Stimulated activated naive CD4-positive, alpha-beta T cell (primary cell): ENCODE measurements around the gene SORCS2.
"Not testable (repeated sequence)": the region's sequence is repeated elsewhere in the genome, so short reads cannot be mapped to it uniquely, and the experiment has no call there.

Experiments used
- DNase-seq, 6 experiments: peaks; one replicate each; lab custom pipeline; 2025; lab: John Stamatoyannopoulos, UW

SORCS2 gene

DNA sequence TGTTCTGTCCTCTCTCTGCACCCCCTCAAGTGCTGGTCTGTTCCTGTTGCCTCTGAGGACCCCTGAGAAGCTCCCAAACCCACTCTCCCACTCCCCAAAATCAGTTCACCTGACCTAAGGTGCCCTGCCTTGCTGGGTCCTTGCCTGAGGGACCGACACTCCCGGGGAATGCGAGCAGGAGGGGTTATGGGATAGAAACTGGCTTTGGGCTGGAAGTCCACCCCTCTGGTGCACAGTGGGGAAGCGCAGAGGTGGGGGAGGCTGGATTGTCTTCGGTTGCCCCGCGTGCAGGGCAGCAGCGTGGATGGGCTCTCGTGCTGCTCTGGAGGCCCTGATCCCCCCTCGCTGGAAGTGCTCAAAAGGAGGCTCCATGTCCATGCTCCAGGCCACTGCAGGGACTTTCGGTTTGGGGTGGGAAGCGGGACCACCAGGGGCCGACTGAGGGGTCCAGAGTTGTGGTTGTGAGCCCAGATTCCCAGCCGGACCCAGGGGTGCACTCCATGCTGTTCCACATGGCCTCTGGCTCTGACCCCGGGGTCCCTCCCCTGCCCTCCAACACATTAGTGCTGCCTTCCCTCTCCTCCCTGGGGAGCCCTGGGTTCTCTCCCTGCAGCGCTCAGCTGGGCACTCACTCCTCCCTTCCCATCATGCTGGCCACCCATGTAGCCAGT is 7.6 kb downstream of the SORCS2 start:
- no peak for DNase-seq

DNA sequence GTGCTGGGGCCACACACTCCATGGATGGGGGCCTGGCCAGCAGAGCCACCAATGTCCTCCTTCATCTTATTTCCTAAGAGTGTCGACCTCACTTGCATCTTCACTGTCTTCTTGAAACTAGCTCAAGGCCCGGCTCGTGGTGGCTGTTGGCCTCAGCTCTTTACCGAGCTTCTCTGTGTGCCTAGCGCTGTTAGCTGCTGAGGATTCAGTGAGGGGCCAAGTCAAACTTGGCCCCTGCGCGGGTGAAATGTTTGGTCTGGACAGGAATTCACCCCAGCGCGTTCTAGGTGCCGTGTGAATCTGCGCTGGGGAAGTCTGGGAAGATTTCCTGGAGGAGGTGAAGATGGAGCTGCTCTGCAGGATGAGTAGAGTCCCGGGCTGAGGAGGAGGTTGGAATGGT is 8.5 kb downstream of the SORCS2 start:
- no peak for DNase-seq

DNA sequence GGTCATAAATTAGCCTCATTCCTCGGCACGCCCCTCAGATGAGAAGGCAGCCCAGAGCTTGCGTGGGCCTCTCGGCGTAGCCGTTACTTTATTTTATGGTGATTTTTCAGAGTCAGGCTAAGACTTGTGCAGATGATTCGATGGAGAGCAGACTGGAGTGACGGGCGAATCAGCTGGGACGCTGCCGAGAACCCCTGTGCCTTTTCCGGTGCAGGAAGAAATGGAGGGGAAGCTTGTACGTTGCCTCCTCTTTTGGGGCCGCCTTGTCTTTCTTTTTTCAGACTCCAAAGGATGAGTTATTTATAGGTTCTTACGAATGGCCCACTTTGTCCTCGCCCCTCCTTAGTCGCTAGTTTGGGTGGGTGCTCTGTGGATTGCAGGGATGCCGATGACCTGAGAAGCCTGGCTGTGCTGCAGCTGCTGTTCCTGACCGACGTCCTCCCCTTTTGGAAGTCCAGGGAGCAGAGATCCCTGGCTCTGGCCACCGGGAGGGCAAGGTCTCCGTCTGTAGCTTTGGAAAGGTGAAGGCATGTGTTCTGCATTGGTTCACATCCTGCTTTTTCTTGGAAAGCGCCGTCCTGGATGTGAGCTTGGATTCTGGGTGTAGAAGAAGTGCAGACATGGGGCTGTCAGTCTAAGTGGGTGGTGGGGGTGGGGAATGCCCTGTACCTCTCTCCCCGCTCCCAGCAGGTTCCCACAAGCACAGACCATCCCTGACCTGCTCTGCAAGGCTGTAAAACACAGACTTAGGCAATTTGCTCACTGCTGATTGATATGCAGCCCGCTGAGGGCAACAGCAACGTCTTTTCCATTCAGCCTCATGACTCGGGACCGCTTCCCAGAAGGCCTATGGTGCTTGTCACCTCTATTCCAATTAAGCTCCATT is 9.3 kb downstream of the SORCS2 start:
- no peak for DNase-seq

DNA sequence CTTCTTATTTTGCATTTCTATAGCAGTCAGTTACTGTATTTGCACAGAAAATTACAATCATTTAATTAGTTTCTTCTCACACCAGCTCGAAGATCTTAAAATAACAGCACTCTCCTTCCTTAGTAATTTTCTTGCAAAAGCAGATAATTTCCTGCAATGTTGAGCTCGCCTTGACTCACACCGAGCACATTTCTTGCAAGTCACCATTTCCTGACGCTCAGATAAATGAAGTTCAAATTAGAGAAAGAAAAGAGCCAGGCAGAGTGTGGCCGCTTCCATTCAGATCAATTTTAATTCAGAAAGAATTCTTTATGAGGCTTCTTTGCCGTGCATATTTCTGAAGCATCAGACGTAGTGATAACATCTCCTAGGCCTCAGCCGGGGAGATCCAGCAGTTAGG is 10.1 kb downstream of the SORCS2 start:
- no peak for DNase-seq

DNA sequence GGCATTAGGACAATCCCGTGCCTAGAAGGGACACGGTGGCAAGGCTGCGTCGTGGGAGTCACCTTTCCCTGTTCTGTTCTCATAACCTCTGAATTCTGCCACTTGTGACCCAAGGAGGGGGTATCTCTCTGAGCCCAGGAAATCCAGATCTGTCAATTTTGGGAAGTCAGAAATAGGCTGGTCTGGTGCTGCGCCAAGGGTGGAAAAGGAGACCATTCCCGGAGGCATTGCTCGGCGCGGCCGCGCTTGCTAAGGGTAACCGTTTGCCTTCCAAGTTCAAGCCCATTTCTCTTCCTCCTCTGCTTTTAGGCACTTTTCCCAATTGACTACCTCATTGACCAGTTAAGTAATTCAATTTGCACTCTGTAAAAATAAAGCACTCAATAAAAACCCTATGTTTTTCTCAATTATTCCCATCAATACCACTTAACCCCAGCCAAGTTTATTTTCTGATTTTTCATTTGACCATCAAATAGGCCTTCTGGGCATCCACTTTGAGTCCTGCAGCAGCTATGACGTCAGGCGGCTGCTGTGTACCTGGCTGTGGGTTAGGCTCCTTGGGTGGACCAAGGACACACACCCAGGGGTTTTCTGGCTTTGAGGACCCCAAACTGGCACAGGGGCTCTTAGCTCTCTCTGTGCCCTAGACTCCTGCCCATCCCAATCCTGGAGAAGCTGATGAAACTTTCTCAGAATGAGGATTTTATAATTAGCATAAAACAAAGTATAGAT is 12.5 kb downstream of the SORCS2 start:
- DNase-seq: no peak

DNA sequence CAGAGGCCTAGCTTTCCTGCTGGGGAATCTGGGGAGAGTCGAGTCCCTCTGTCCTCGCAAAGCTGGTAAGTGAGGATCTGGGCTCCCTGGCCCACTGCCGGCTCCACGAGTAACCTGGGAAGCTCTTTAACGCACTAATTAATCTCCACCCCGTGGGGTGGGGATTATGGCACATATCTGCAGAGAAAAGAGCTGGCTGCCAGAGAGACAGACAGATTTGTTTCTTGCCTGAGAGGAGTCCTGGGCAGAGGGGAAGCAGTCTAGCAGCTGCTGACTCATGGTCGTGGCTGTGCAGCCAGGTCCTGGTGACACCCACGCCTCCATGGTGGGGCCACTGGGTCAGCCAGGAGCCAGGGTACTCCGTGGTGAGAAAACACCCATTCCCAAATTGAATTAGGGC is 14.0 kb downstream of the SORCS2 start:
- DNase-seq: no peak

DNA sequence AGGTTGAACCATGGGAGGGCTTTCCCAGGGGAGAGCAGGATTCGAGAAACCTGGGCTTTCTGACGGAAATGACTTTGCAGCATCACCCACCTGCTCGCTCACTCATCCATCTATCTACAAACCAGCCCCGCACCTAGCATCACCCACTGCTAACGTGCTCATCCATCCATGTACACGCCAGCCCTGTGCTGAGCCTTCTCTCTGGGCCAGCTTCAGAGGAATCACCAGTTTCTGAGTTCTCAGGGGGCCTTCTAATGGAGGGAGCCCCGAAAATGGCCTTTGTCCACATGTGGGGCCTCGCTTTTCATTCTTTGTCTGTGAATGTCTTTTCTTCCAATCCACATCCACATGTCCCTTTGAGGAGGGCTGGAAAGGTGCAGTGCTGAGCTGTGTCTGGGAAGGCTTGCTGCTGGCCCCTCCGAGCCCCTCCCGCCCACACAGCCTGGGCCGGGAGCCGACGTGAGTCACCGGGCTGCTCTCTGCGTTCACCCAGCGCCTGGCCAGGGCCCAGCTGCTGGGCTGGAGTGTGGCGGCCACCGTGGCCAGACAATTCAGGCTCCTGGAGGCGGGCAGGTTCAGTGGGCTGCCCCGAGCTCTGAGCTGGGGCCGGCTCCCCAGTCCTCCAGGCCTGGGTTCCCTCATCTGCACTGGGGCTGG is 14.7 kb downstream of the SORCS2 start:
- no peak for DNase-seq

DNA sequence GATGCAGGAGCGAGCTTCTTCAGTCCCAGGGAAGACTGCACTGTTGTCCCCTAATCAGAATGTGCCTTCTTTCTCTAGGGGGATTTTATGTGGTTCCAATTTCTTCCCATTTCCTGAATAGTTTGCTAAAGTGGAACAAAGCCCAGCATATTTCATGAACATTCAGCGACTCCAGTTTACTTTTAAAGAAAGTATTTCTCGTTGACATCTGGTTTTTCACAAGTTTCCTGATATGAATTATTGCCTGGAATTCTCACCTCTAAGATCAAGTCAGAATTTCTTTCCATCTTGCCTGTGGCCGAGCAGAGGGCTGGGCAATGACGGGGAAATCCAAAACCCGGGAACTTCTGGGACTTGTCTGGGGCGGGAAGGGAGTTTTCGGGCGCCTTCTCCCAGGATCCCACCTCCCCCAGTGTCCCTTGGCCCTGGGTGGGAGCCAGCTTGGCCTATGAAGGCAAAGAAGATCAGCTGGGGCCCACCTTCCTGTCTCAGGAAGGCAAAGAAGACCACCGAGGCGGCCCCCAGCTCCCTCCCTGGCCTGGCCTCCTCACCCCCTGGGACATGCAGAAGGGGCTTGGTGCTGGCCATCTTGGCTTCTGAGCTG is 15.4 kb downstream of the SORCS2 start:
- no peak for DNase-seq

DNA sequence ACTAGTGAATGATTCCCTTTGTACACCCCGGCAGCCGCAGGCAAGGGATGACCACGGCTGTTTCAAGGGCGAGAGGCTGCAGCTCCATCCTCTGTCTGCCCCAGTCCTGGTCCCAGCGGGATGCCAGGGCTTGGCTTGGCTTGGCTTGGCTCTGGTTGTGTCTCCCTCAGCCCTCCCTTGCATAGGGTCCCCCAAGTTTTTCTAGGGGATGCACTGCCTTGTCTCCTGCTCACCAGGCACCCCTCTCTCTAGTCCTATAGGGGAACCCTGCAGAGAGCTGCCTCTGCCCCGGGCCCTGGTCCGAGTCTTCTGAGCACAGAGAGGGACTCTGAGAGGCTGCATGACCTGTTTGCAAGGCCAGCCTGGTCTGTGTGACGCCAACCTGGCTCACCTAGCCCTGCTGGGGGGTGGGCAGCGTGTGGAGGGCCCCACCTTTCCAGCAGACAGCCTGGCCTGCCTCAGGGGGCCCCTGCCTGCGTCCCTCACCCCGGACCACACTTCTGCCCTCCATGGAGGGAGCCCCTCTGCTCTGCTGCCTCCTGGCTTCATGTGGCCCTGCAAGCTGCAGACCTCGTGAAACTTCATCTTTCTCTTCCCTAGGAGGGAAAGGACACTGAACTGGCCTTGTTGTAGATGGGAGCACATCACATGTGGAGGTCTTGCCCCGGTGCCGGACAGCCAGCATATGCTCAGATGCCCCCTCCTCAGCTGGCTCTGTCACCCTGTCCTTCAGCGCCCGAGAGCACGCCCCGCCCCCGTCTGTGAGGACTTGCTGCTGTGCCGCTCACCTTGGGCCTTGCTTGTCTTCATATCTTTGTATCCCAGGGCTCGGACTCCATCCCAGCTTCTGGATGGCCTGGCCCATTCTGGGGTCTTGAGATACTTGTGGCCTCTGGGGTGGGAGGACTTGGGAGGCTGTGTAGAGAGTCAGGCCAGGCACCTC is 16.4 kb downstream of the SORCS2 start:
- no peak for DNase-seq

DNA sequence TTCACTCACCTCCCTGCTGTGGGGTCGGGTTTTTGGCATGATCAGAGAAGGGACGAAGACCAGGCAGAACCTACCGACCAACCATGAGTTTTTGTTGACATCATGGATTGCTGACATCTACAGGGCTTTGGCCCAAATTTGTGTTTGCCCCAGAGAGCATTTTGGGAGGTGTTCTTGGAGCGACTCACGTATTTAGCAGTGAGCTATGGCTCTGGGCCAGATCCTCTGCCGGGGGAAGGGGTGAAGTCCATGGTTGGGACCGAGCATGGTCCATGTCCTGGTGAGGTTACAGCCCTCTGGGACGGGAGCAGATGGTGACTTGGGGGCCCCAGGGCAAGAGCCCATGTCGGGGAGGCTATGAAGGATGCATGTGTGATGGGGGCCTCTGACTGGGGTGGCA is 17.4 kb downstream of the SORCS2 start:
- DNase-seq: no peak

DNA sequence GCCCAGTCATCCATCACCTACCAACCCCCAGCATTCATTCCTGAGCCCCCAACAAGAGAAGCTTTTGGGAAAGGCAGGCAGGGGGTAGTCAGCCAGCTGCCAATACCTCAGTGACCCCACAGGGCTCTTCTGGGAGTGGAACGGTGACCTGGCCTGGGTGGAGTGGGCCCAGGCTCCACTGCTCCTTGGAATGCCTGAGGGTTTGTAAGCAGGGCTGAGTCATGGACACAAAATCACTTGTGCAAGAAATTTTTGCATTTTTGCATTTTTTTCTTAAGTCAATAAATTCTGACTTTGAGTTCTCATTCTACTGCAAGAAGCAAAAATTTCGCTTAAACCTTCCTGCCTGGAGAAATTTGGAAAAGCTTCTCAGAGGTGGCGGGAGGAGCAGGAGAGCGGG is 18.5 kb downstream of the SORCS2 start:
- no peak for DNase-seq

DNA sequence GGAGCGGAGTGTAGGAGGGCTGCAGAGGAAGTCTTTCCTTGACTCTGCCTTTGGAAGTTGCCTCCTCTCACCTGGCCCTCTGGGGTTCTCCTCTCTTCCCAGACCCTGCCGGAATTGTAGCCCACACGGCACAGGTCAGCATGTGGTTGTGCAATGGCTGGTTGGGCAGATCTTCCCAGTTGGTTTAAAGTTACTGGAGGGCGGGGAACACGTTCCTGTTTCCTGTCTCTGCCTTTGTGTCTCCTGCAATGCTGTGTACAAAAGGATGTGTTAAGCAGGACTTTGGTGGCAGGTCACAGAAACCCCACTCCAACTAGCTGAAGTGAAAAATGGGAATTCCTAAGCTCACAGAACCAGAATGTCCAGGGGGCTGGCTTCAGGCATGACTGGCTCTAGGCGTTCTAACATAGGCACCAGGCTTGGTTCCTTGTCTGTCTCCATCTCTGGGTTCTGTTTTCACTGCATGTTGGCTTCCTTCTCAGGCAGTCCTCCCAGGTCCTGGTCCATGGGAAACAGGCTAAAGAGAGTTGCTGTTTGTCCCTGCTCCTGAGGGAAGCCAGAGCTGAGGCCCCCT is 19.9 kb downstream of the SORCS2 start:
- DNase-seq: no peak

DNA sequence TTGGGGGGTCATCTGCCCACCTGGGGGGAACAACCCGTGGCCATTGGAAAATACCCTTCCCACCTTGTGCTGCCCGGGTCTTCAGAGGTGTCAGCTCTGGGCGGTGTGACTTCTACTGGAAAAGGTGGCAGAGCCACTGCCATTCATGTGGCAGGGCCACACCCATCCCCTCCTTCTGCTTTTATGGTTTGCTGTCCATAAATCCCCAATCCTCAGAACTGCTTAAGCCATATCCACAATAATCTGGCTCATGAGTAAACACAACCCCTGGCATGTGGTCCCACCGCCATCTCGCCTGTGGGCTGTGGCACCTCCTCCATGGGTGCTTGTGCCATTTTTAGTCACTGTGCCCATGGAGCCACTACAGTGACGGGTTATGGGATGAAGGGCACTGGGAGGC is 20.6 kb downstream of the SORCS2 start:
- DNase-seq: no peak

DNA sequence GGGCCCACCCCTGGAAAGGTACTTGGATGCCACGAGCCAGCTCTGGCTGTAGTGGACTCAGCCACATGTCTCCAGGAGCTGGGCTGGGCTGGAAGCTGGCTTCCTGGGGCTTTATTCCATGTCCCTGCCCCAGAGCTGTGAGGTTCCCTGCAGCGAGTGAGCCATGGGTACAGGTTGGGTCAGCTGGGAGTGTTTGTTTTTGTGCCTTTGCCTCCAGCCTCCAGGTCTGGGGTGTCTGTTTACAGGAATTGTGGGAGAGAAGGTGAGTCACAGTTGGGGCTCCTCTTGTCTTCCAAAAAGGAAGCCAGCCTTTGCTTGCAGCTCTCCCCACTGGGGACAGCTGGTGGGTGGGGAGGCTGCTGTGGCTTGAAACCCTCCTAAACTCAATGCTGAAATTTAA is 21.5 kb downstream of the SORCS2 start:
- DNase-seq: no peak

DNA sequence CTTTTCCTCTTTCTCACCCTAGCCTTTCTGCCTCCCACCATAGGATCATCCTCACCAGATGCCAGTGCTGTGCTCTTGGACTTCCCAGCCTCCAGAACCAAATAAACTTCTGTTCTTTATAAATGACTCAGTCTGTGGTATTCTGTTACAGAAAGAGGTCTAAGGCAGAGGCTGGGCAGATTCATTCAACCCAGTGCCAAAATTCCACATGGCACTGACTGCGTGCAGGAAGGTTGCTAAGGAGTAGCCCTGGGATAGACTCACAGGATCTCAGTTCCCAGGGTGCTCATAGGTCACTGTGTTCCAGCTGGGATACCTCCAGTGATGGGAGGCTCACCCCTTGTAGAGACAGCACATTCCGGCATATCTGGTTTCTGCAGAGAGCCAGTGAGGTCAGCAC is 22.0 kb downstream of the SORCS2 start:
- DNase-seq: no peak

DNA sequence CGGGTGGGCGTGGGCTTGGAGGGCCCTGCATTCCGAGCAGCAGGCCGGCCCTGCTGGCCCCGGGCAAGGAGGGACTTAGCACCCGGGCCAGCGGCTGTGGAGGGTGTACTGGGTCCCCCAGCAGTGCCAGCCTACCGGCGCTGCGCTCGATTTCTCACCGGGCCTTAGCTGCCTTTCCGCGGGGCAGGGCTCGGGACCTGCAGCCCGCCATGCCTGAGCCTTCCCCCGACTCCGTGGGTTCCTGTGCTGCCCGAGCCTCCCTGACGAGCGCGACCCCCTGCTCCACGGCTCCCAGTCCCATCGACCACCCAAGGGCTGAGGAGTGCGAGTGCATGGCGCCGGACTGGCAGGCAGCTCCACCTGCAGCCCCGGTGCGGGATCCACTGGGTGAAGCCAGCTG is 22.8 kb downstream of the SORCS2 start:
- DNase-seq: not testable (repeated sequence)

DNA sequence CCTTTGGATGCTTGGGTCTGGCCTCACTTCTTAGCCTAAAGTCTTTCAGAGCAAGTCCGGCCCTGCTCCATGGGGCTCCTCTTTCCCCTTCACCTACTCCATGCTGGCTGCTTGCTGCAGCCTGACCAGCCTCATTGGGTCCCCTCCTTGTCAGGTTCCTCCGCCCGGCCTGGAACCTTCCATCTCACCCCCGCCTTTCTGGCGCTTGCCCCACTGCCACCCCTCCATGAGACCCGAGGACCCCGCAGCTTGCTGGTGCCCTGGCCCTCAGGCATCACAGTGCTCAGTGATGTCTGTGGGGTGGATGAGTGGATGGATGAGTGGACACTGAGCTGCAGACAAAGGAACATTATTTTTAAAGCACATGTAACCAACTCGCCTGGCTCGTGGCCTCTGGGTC is 24.7 kb downstream of the SORCS2 start:
- no peak for DNase-seq

DNA sequence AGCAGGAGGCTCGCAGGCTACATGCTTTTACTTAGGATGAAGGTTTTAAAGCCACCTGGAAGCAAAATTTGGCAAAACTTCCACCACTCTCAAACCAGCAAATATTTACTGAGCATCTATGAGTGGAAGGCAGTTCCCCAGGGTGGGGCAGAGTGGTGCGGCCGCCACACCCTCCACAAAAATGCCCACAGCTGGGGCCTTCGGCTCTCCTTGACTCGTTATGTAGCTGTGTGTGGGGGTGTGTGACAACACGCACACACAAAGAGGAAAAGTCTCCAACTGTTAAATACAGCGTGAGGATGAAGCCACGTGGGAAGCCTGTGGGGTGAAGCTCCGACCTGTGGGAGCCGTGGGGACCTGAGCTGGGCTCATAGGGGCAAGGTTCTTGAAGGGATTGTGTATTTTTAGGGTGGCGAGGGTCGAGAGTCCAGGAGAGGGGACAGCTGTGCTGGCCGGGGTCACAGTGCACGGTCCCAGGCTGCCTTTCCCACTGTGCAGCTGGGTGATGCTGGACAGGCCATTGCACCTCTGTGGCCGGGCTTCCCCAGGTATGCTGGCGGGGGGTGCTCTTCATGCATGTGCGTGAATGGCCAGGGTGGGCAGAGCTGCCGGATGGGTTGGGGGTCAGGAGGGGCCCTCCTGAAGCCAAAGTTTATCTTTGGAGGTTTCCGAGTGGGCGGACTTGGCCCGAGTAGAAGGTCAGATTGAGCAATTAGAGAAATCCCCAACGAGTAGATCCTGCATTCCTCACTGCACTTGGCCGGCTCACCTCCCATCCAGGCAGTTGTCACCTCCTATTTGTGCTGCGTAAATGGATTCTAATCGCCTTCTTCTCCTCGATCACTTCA is 25.4 kb downstream of the SORCS2 start:
- no peak for DNase-seq

DNA sequence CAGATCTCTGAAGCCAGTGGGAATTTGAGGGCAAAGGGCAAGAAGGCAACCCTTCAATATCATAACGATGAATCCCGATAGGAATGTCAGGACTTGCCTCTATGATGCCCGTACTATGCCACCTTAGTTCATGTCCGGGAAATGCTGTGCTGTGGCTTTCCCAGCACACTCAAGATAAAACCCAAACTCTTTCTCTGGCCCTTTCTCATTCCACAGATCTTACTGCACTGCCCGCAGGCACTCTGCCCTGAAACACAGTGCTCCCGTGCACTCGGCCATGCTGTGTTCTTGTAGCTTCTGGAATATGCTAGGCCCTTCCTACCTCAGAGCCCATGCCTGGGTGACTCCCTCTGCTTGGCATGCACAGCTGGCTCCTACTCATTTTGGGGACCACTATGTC is 26.3 kb downstream of the SORCS2 start:
- no peak for DNase-seq

DNA sequence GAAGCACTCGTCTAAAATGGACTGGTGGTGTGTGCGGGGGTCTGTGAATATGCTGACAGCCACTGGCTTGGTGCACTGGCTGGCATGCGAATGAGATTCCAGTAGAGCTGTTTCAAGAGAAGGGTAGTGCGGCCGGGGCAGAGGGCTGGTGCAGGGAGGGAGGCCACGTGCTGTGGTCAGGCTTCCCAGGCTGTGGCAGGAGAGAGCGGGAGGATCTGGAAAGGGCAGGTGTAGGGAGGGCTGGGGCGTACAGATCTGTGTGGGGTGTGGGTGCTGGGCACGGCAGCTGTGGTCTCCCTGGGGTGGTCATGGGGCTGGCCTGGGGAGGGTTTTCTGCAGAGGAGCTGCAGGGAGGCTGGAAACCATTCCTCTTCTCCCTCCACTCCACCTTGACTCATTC is 30.2 kb downstream of the SORCS2 start:
- DNase-seq: no peak
